Endothelial cell of umbilical vein (primary cell): ENCODE data around the gene MMP27. TPM values are rescaled to one million over a fixed set of nuclear protein-coding genes. Genes with fewer than 3 reads are reported as not detected.

Experiments
- BruUV-seq: library from RNA; stranded (reverse); fragments of 400-500 nt; replicated peaks from 2 replicates; lab custom pipeline; 2021; lab: Mats Ljungman, UMichigan
- CTCF ChIA-PET: fragments of 300-600, 350-600 bp; sonication (Branson Sonifier 250); formaldehyde crosslinking; loops from one replicate; lab custom pipeline; 2021; ENCODE audit warnings: antibody characterized with exemption, inconsistent platforms; lab: Charles Lee
- POLR2A ChIA-PET: fragments of 300-600, 350-600 bp; sonication (Branson Sonifier 250); formaldehyde crosslinking; loops from one replicate; lab custom pipeline; 2021; ENCODE audit warnings: antibody characterized with exemption, inconsistent platforms; lab: Charles Lee
- DNase-seq: peaks from one replicate; pipeline ENCODE4 v3.0.0-alpha.2; 2011; ENCODE audit warnings: low read depth, low spot score
- FAIRE-seq: peaks from 2 replicates; lab custom pipeline; 2011; peaks lifted over from hg19 to GRCh38; lab: Jason Lieb, UNC
- H2AFZ ChIP-seq: 2 replicates; pipeline ENCODE4 v1.6.0; 2012; ENCODE audit warnings: low read depth, low read length, control low read depth, inconsistent platforms
- H3K27ac ChIP-seq: 2 replicates; pipeline ENCODE4 v1.5.1; 2011; ENCODE audit warnings: low read depth, mild to moderate bottlenecking, control low read depth, low read length, moderate library complexity; ENCODE audit not compliant: insufficient read depth
- H3K27me3 ChIP-seq, 2 experiments: 2 replicates each; pipeline versions ENCODE4 v1.6.0 to v1.6.1; 2011; ENCODE audit warnings: low read length in 2 of 2, mixed read lengths in 1 of 2; ENCODE audit not compliant: control insufficient read depth in 2 of 2, insufficient read depth in 2 of 2
- H3K36me3 ChIP-seq, 2 experiments: 2 replicates in 1 of 2; 3 replicates in 1 of 2; pipeline ENCODE4 v1.5.1; 2011; ENCODE audit warnings: low read length in 2 of 2, mild to moderate bottlenecking in 1 of 2, moderate library complexity in 1 of 2; ENCODE audit not compliant: control insufficient read depth in 2 of 2, insufficient read depth in 2 of 2; ENCODE audit errors: extremely low read depth in 1 of 2
- H3K4me1 ChIP-seq: 3 replicates; pipeline ENCODE4 v1.5.1; 2011; ENCODE audit warnings: mild to moderate bottlenecking, low read length; ENCODE audit not compliant: control insufficient read depth, insufficient read depth; ENCODE audit errors: extremely low read depth
- H3K4me2 ChIP-seq: 2 replicates; pipeline ENCODE4 v1.6.1; 2011; ENCODE audit warnings: low read length, control low read depth, mixed read lengths; ENCODE audit not compliant: insufficient read depth
- H3K4me3 ChIP-seq, 3 experiments: fragments of 200-600 bp in 1 of 3; sonication (generic), shearing (Covaris generic) in 1 of 3; replicated peaks in 1 of 3; 2 replicates each; pipeline ENCODE4 v1.5.1; 2011 to 2016; ENCODE audit warnings: control low read depth in 3 of 3, low read length in 3 of 3, mild to moderate bottlenecking in 2 of 3, inconsistent platforms in 1 of 3, low read depth in 1 of 3, moderate library complexity in 1 of 3; ENCODE audit not compliant: insufficient read depth in 1 of 3
- H3K79me2 ChIP-seq: 2 replicates; pipeline ENCODE4 v1.6.0; 2012; ENCODE audit warnings: low read length, inconsistent platforms; ENCODE audit not compliant: control insufficient read depth, insufficient read depth
- H3K9ac ChIP-seq: replicated peaks from 2 replicates; pipeline ENCODE3; 2011; ENCODE audit warnings: low read length, control low read depth; ENCODE audit not compliant: insufficient read depth; ENCODE audit errors: extremely low read depth
- H3K9me1 ChIP-seq: replicated peaks from 3 replicates; pipeline ENCODE4 v1.6.0; 2011; ENCODE audit warnings: mild to moderate bottlenecking, low read length; ENCODE audit not compliant: control insufficient read depth, insufficient read depth; ENCODE audit errors: extremely low read depth
- H3K9me3 ChIP-seq: replicated peaks from 2 replicates; pipeline ENCODE4 v1.5.1; 2012; ENCODE audit warnings: low read length, inconsistent platforms; ENCODE audit not compliant: control insufficient read depth, insufficient read depth
- H4K20me1 ChIP-seq: replicated peaks from 2 replicates; pipeline ENCODE3; 2011; ENCODE audit warnings: mild to moderate bottlenecking, low read length; ENCODE audit not compliant: control insufficient read depth, insufficient read depth; ENCODE audit errors: extremely low read depth
- CTCF ChIP-seq, 2 donors: IDR thresholded peaks; 1 replicate in 1 of 2; 2 replicates in 1 of 2; pipeline ENCODE4 v1.5.1; 2011; ENCODE audit warnings: low read length in 2 of 2, mild to moderate bottlenecking in 2 of 2, moderate library complexity in 2 of 2, control low read depth in 1 of 2, inconsistent platforms in 1 of 2, low read depth in 1 of 2; ENCODE audit not compliant: insufficient read depth in 1 of 2; ENCODE audit errors: extremely low read depth in 1 of 2
- EZH2 ChIP-seq: IDR thresholded peaks from 2 replicates; pipeline ENCODE4 v1.6.1; 2012; ENCODE audit warnings: borderline replicate concordance, low read depth, mild to moderate bottlenecking, moderate library complexity, low read length, inconsistent platforms; ENCODE audit not compliant: severe bottlenecking
- FOS ChIP-seq: IDR thresholded peaks from 2 replicates; pipeline ENCODE4 v1.6.1; 2011; ENCODE audit warnings: mild to moderate bottlenecking, low read length, moderate library complexity, borderline replicate concordance; ENCODE audit not compliant: insufficient read depth
- GATA2 ChIP-seq: IDR thresholded peaks from 2 replicates; pipeline ENCODE4 v1.7.0; 2011; ENCODE audit warnings: low read depth, mild to moderate bottlenecking, moderate library complexity, mixed read lengths, low read length; ENCODE audit not compliant: insufficient read length, insufficient read depth
- JUN ChIP-seq: IDR thresholded peaks from 2 replicates; pipeline ENCODE4 v1.6.1; 2011; ENCODE audit warnings: borderline replicate concordance, low read depth; ENCODE audit not compliant: insufficient read length, insufficient read depth
- MAX ChIP-seq: IDR thresholded peaks from 2 replicates; pipeline ENCODE4 v1.6.1; 2011; ENCODE audit not compliant: insufficient read depth, insufficient read length
- MYC ChIP-seq: IDR thresholded peaks from one replicate; pipeline ENCODE4 v1.6.1; 2011; ENCODE audit warnings: mild to moderate bottlenecking, low read depth, low read length
- POLR2A ChIP-seq: IDR thresholded peaks from 2 replicates; pipeline ENCODE4 v1.6.1; 2012; ENCODE audit warnings: low read depth, mild to moderate bottlenecking, control low read depth, low read length
- POLR2AphosphoS5 ChIP-seq: IDR thresholded peaks from 2 replicates; pipeline ENCODE4 v1.6.1; 2012; ENCODE audit warnings: low read depth, mild to moderate bottlenecking, control low read depth, low read length, moderate library complexity; ENCODE audit not compliant: insufficient read depth
- dilution Hi-C: fragments of 300-500 bp; cut with MboI; formaldehyde crosslinking; loops from one replicate; pipeline ENCODE4 v1.15.0; 2019; ENCODE audit warnings: low sequenced_read_pairs; ENCODE audit not compliant: extremely low pct_ligation_motif_present
- intact Hi-C: fragments of 100-400 bp; cut with micrococcal nuclease; formaldehyde crosslinking; loops from one replicate; pipeline ENCODE4 v1.10.0; 2022
- polyA plus RNA-seq, 4 experiments: library from polyadenylated mRNA; depleted of rRNA in 3 of 4; stranded (reverse) in 3 of 4; unstranded in 1 of 4; fragments of >200 nt; gene quantifications; 2 replicates each; pipeline versions ENCODE4 v1.2.1 to v1.2.3, GENCODE V29; 2011 to 2012; ENCODE audit warnings: missing spikeins in 1 of 4
- total RNA-seq: library from RNA; stranded (reverse); gene quantifications from 2 replicates; pipeline ENCODE4 v1.2.3, GENCODE V29; 2021

Gene MMP27
- total and polyA plus RNA-seq, 2 donors (not counting 3 experiments of a cell fraction or from before 2014, with no cell fraction given) = not detected

GRCh38 chr11:102662607-102663006 lies 43.0 kb downstream of the MMP27 start:
- BruUV-seq = no TSS peak
- intact Hi-C loops = no loop called here
- dilution Hi-C loops = no loop called here

GRCh38 chr11:102661040-102661439 lies 44.5 kb downstream of the MMP27 start:
- H3K4me3 ChIP-seq = no peak overlapping the region
- no peak for DNase-seq
- H3K4me2 ChIP-seq = no peak overlapping the region
- no peaks in the 10 kb centered on the region for H4K20me1 ChIP-seq
- H3K4me1 ChIP-seq = no peaks in the 10 kb centered on the region
- intact Hi-C loops = no loop called here
- H3K27ac ChIP-seq = no peak overlapping the region
- H3K79me2 ChIP-seq = no peaks in the 10 kb centered on the region
- no peaks in the 10 kb centered on the region for H3K9me3 ChIP-seq
- no peak for FAIRE-seq
- H3K27me3 ChIP-seq = peaks cover 4 to 9% of the 10 kb centered on the region in 2 experiments
- ChIA-PET CTCF (interaction anchor here (1.0 kb wide), 1 partner anchor 47 kb away, joined by 3 read pairs; no protein-coding TSS in a partner anchor), POLR2A (no interaction called here)
- H2AFZ ChIP-seq = no peak overlapping the region
- H3K36me3 ChIP-seq = no peaks in the 10 kb centered on the region
- H3K9me1 ChIP-seq = no peaks in the 10 kb centered on the region
- dilution Hi-C loops = no loop called here
- BruUV-seq = no TSS peak
- TF ChIP-seq CTCF (IDR thresholded peaks at IDR 0.05; ENCODE audit: extremely low read depth in 1 of 2, insufficient read depth in 1 of 2, low read depth in 1 of 2, low read length in 2 of 2) (no peak), MYC (no peak), FOS (no peak), JUN (no peak), EZH2 (no peak), MAX (no peak), GATA2 (no peak), POLR2A (no peak), POLR2AphosphoS5 (no peak)
- H3K9ac ChIP-seq = no peak overlapping the region

More at GRCh38 chr11:102662607-102663006, 43.0 kb downstream of the MMP27 start:
- H3K9me3 ChIP-seq = no peaks in the 10 kb centered on the region
- H4K20me1 ChIP-seq = no peaks in the 10 kb centered on the region
- ChIA-PET POLR2A (no interaction called here), CTCF (no interaction called here)
- no peak overlapping the region for H3K4me2 ChIP-seq
- H3K27ac ChIP-seq = no peak overlapping the region
- no peak overlapping the region for H3K4me3 ChIP-seq
- DNase-seq (no peak), FAIRE-seq (no peak)
- peaks cover 0 to 2% of the 10 kb centered on the region in 2 experiments for H3K27me3 ChIP-seq
- no peaks in the 10 kb centered on the region for H3K9me1 ChIP-seq
- no peak for TF ChIP-seq FOS
- TF ChIP-seq POLR2AphosphoS5 = no peak
- no peaks in the 10 kb centered on the region for H3K4me1 ChIP-seq
- no peak overlapping the region for H2AFZ ChIP-seq
- H3K36me3 ChIP-seq = no peaks in the 10 kb centered on the region
- H3K79me2 ChIP-seq = no peaks in the 10 kb centered on the region
- no peak overlapping the region for H3K9ac ChIP-seq
